ENCODE results near the gene CHST4. TPM values are rescaled to one million over a fixed set of nuclear protein-coding genes. Genes with fewer than 3 reads are reported as not detected.

The CHST4 gene
- total RNA-seq, 4 donors from 2014 or later: not detected

- intact Hi-C loops (cut with DNase I; ENCODE audit: low total_unique reads): no loop called here
- no peak for TF ChIP-seq POLR2A (IDR thresholded peaks at IDR 0.05)
- TF ChIP-seq, protein P1, sequence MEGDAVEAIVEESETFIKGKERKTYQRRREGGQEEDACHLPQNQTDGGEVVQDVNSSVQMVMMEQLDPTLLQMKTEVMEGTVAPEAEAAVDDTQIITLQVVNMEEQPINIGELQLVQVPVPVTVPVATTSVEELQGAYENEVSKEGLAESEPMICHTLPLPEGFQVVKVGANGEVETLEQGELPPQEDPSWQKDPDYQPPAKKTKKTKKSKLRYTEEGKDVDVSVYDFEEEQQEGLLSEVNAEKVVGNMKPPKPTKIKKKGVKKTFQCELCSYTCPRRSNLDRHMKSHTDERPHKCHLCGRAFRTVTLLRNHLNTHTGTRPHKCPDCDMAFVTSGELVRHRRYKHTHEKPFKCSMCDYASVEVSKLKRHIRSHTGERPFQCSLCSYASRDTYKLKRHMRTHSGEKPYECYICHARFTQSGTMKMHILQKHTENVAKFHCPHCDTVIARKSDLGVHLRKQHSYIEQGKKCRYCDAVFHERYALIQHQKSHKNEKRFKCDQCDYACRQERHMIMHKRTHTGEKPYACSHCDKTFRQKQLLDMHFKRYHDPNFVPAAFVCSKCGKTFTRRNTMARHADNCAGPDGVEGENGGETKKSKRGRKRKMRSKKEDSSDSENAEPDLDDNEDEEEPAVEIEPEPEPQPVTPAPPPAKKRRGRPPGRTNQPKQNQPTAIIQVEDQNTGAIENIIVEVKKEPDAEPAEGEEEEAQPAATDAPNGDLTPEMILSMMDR (IDR thresholded peaks at IDR 0.05 in 4 of 5, conservative IDR thresholded peaks at IDR 0.05 in 1 of 5): no peak
- no peak overlapping the region for H3K27ac ChIP-seq
- no peaks in the 10 kb centered on the region for H3K36me3 ChIP-seq
- in situ Hi-C loops (cut with MboI; ENCODE audit: low sequenced_read_pairs in 4 of 4): no loop called here
- ATAC-seq (no peak), DNase-seq (no peak)
- H3K4me3 ChIP-seq: no peak overlapping the region
- no peaks in the 10 kb centered on the region for H3K4me1 ChIP-seq
- no peaks in the 10 kb centered on the region for H3K27me3 ChIP-seq
- no peaks in the 10 kb centered on the region for H3K9me3 ChIP-seq
Measured at GRCh38 chr16:71585318-71585703, 59.1 kb downstream of the CHST4 start.

Other genes with a start within 250 kb of the CHST4 start
- gene CMTR2, start 237.0 kb upstream of the CHST4 start, total RNA-seq: 10 to 100 TPM; 11.2 to 18.0 (median 12.3) TPM
- gene CALB2, start 167.7 kb upstream of the CHST4 start, total RNA-seq: 1 to 10 TPM in 1 of 4 donors, under 1 TPM in 2, not detected in 1; 0.23 to 3.2 (median 0.31) TPM
- gene TLE7, start 84.4 kb upstream of the CHST4 start, total RNA-seq: not detected
- 1 to 10 TPM; 3.6 to 5.6 (median 4.7) TPM for gene ZNF23, start 64.2 kb upstream of the CHST4 start, total RNA-seq
- 1 to 10 TPM in 3 of 4 donors, under 1 TPM in 1; 0.65 to 3.3 (median 1.5) TPM for gene ZNF19, start 37.1 kb upstream of the CHST4 start, total RNA-seq
- 1 to 10 TPM in 2 of 4 donors, not detected in 2; 1.9 to 3.7 TPM for gene TAT, start 50.7 kb downstream of the CHST4 start, total RNA-seq
- under 1 TPM in 1 of 4 donors, not detected in 3; 0.32 TPM for gene MARVELD3, start 99.8 kb downstream of the CHST4 start, total RNA-seq
- gene PHLPP2, start 198.3 kb downstream of the CHST4 start, total RNA-seq: 1 to 10 TPM; 4.5 to 9.1 (median 5.0) TPM

Measured in gastrocnemius medialis (tissue), 4 donors.